Measurements from ENCODE around the gene CD70.
"Not testable (repeated sequence)": the region's sequence is repeated elsewhere in the genome, so short reads cannot be mapped to it uniquely, and the experiment has no call there.

The CD70 gene

GRCh38 chr19:6590827-6591319 lies at the start of gene CD70:
Gene CD70, minus strand, starts transcription at chr19:6591150. Its CDS starts 148 bp downstream, at chr19:6591002.
- no peak for DNase-seq

- not testable (repeated sequence) for DNase-seq
Observed at GRCh38 chr19:6640333-6640732, 49.4 kb upstream of the CD70 start.

GRCh38 chr19:6639439-6639838 lies 48.5 kb upstream of the CD70 start:
- DNase-seq: no peak

GRCh38 chr19:6633456-6633813 lies 42.5 kb upstream of the CD70 start:
- DNase-seq: not testable (repeated sequence)

- DNase-seq: peak in 3 of 4 experiments; percentile 5 to 19 (median 12)
Observed at GRCh38 chr19:6632747-6633455, 42.0 kb upstream of the CD70 start.

GRCh38 chr19:6632002-6632621 lies 41.2 kb upstream of the CD70 start:
- peak; percentile 60 to 75 (median 66) for DNase-seq

GRCh38 chr19:6626764-6627163 lies 35.8 kb upstream of the CD70 start:
- no peak for DNase-seq

GRCh38 chr19:6617374-6617773 lies 26.4 kb upstream of the CD70 start:
- no peak for DNase-seq

GRCh38 chr19:6616011-6616410 lies 25.1 kb upstream of the CD70 start:
- DNase-seq: no peak

GRCh38 chr19:6613711-6614110 lies 22.8 kb upstream of the CD70 start:
- DNase-seq: no peak

GRCh38 chr19:6610934-6611852 lies 20.2 kb upstream of the CD70 start:
- no peak for DNase-seq

- no peak for DNase-seq
Observed at GRCh38 chr19:6608940-6609339, 18.0 kb upstream of the CD70 start.

GRCh38 chr19:6608146-6608545 lies 17.2 kb upstream of the CD70 start:
- DNase-seq: not testable (repeated sequence)

GRCh38 chr19:6606276-6607070 lies 15.5 kb upstream of the CD70 start:
- not testable (repeated sequence) for DNase-seq

- DNase-seq: no peak
Observed at GRCh38 chr19:6604906-6605305, 14.0 kb upstream of the CD70 start.

GRCh38 chr19:6602729-6603114 lies 11.8 kb upstream of the CD70 start:
- DNase-seq: no peak

- DNase-seq: not testable (repeated sequence)
Observed at GRCh38 chr19:6601537-6602052, 10.6 kb upstream of the CD70 start.

GRCh38 chr19:6600951-6601536 lies 10.1 kb upstream of the CD70 start:
- not testable (repeated sequence) for DNase-seq

GRCh38 chr19:6599866-6600454 lies 9.0 kb upstream of the CD70 start:
- no peak for DNase-seq

GRCh38 chr19:6598254-6598892 lies 7.4 kb upstream of the CD70 start:
- not testable (repeated sequence) for DNase-seq

All from activated CD4-positive, CD25-positive, alpha-beta regulatory T cell (primary cell).